ENCODE data around the gene ABLIM2. TPM values are rescaled to one million over a fixed set of nuclear protein-coding genes. Genes with fewer than 3 reads are reported as not detected.
A peak's percentile ranks its signal among the peaks of the same experiment; 100 is the strongest.

The ABLIM2 gene
- total RNA-seq, 1 experiment from 2014 or later = 6.1 TPM

DNA sequence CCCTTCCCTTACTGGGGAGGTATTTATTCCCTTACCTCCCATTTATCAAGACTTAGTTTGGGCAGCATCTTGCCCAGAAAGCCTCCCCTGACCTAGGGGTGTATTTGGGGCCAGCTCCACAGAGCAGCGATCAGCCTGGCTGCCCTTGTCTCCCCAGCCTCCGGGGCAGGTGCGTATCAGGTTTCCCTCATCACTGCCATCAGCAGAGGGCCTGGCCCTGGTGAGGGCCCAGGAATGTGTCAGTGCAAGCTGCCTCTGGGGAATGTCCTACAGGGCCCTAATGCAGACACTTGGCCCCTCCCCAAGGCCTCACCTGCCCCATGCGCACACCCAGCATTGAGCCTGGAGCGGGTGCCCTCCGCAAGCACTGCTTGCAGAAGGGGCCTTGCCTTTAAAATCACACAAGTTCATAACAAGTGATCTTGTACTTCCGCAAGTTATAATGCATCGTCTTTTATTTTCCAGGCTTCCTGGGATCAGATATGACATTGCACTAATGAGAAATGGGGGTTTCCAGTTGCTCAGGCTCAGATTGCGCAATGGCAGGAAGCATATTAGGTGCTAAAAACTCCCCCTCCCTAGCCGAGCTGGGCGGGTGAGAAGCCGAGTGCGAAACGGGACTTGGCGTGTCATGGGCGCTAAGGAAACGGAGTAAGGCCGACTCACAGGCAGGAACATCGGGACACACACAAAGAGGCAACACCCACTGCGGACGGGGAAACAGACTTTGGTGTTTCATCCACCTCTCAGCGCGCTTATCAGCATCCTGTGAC is 193.5 kb downstream of the ABLIM2 start:
- H2AFZ ChIP-seq (ENCODE audit: low read depth, low read length, poor library complexity, severe bottlenecking) = no peak overlapping the region
- no peaks in the 10 kb centered on the region for H3K9me2 ChIP-seq (ENCODE audit: insufficient read depth)
- no peaks in the 10 kb centered on the region for H4K20me1 ChIP-seq (ENCODE audit: insufficient read depth)
- H3K9me3 ChIP-seq (ENCODE audit: control insufficient read depth in 1 of 2, insufficient read depth in 1 of 2, low read depth in 1 of 2, low read length in 2 of 2) = no peaks in the 10 kb centered on the region
- H3K27ac ChIP-seq (ENCODE audit: low read depth, low read length) = no peak overlapping the region
- no peak overlapping the region for H3K4me2 ChIP-seq (ENCODE audit: low read length)
- peaks cover 19 to 52% of the 10 kb centered on the region in 2 experiments for H3K4me1 ChIP-seq (ENCODE audit: control insufficient read depth in 1 of 2, insufficient read depth in 2 of 2, low read length in 2 of 2)
- ChIA-PET POLR2A (no interaction called here), RAD21 (ENCODE audit: low non-redundant PET in 1 of 2, low total read pairs in 2 of 2, uncharacterized antibody in 2 of 2, unreplicated experiment in 2 of 2) (no interaction called here), CTCF (no interaction called here)
- H3K4me3 ChIP-seq (replicated peaks in 1 of 2; ENCODE audit: low read depth in 1 of 2, low read length in 2 of 2) = no peak overlapping the region
- no peaks in the 10 kb centered on the region for H3K79me2 ChIP-seq (ENCODE audit: insufficient read depth, low read length)
- no peaks in the 10 kb centered on the region for H3K27me3 ChIP-seq (ENCODE audit: insufficient read depth, low read length)
- TF ChIP-seq POLR2AphosphoS5 (IDR thresholded peaks at IDR 0.05; ENCODE audit: low read depth, low read length) (no peak), ZFX (IDR thresholded peaks at IDR 0.05) (no peak), REST (IDR thresholded peaks at IDR 0.05; ENCODE audit: low read depth) (no peak), YY1 (IDR thresholded peaks at IDR 0.05; ENCODE audit: extremely low read depth, insufficient replicate concordance, low read depth, low read length) (no peak), EGR1 (IDR thresholded peaks at IDR 0.05; ENCODE audit: low read depth) (no peak), TCF7L2 (IDR thresholded peaks at IDR 0.05; ENCODE audit: borderline replicate concordance, extremely low read depth, insufficient read depth, insufficient read length) (no peak), EZH2 (IDR thresholded peaks at IDR 0.05) (no peak), EZH2phosphoT487 (IDR thresholded peaks at IDR 0.05; ENCODE audit: borderline replicate concordance) (no peak), CBX3 (IDR thresholded peaks at IDR 0.05; ENCODE audit: low read depth) (no peak), RAD21 (IDR thresholded peaks at IDR 0.05; ENCODE audit: low read depth) (no peak), ZNF274 (IDR thresholded peaks at IDR 0.05; ENCODE audit: low read depth, low read length) (no peak)
- TF ChIP-seq, protein P1, sequence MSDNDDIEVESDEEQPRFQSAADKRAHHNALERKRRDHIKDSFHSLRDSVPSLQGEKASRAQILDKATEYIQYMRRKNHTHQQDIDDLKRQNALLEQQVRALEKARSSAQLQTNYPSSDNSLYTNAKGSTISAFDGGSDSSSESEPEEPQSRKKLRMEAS (IDR thresholded peaks at IDR 0.05) = no peak
- no peak for DNase-seq (ENCODE audit: low read depth, low spot score)
- intact Hi-C loops (cut with micrococcal nuclease) = no loop called here
- H3K9ac ChIP-seq (ENCODE audit: low read length) = no peak overlapping the region
- 0 out of 2 replicates have a peak, but pooled peaks have one; percentile 19 for ATAC-seq
- BruUV-seq (replicated peaks) = no TSS peak
- H3K36me3 ChIP-seq (ENCODE audit: control insufficient read depth in 1 of 2, insufficient read depth in 2 of 2, low read length in 2 of 2) = no peaks in the 10 kb centered on the region
